GM21723 (cell line): Measurements from ENCODE around the gene TMEM128.
"Not testable (repeated sequence)": the region's sequence is repeated elsewhere in the genome, so short reads cannot be mapped to it uniquely, and the experiment has no call there.

Experiments used
- ATAC-seq: cut with Tn5 transposase; IDR thresholded peaks from one replicate; pipeline ENCODE4 v1.9.1; 2021; ENCODE audit warnings: mild to moderate bottlenecking, moderate library complexity; ENCODE audit not compliant: unreplicated experiment

TMEM128 gene

DNA sequence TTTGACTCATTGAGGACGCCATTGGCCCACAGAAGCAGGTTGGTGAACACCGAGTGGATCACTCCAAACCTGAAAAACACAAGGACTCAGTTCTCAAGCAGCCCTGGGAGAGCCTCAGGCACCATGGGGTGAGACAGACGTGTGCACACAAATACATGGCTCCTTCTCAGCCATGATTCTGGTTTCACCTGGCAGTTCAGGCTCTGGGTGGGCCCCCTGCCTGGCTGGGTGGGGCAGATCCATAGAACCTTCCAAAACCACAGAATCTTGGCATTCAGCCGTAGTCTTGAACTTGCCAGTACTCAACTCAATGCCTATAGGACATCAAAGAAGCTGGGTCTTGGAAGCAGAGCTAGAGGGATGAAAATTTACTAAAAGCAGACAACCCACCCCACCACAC is 45.5 kb downstream of the TMEM128 start:
- no peak for ATAC-seq

DNA sequence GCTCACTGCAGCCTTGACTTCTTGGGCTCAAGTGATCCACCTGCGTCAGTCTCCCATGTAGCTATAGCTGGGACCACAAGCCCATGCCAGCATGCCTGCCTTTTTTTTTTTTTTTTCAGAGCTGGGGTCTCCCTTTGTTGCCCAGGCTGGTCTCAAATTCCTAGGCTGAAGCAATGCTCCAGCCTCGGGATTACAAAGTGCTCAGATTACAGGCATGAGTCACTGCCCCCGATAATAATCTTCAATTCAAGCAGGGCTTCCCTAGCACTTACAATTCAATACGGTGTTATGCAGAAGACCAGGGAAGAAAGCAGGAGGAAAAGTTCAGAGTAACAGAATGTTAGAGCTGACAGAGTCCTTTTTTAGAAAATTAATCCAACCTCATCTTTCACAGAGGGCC is 47.4 kb downstream of the TMEM128 start:
- ATAC-seq = no peak

DNA sequence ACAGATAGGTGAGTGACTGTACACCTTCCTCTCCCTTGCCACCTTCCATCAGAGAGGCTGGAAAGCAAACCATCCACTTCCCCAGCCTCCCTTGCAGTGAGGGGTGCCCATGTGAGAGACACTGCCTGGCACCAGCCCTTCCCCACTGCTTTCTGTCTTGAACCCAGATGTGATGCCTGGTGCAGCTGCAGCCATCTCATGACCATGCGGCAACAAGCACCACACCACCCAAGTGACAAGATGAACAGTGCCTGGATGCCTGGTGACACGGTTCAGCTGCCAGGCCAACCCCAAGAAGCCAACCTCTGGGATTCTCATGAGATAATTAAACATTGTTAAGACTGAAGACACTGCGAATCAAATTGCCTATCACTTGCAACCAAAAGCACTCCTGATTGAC is 52.7 kb downstream of the TMEM128 start:
- no peak for ATAC-seq

DNA sequence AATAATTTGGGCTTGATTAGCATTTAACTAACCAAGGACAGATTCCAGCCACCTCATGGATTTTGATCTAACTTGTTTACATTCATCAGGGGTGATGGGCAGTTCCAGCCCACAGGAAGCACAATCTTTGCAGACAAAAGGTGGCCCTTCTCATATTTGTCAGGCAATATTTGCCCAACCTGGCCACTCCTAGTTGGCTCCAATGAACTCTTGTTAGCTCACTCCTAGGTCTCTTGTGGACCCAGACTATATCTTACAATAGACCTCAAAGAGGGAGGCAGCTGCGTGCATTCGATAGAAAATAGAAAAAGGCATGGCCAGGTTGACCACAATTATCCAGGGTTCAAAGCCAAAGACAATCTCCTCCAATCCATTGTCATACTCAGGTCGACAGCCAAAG is 59.5 kb downstream of the TMEM128 start:
- ATAC-seq = not testable (repeated sequence)
